Cardiac fibroblast (primary cell): ENCODE results near the gene PPM1H.
A peak's percentile ranks its signal among the peaks of the same experiment; 100 is the strongest.
"Not testable (repeated sequence)": the region's sequence is repeated elsewhere in the genome, so short reads cannot be mapped to it uniquely, and the experiment has no call there.

ENCODE experiments used
- DNase-seq, 2 donors: peaks; one replicate each; pipeline versions ENCODE4 v3.0.0 to v3.0.0-alpha.2; 2010; ENCODE audit warnings: low read depth in 2 of 2
- H3K4me3 ChIP-seq, 2 donors: replicated peaks in 1 of 2; 1 replicate in 1 of 2; 2 replicates in 1 of 2; pipeline ENCODE4 v1.5.1; 2011; ENCODE audit warnings: low read depth in 2 of 2, low read length in 2 of 2, mild to moderate bottlenecking in 2 of 2, moderate library complexity in 1 of 2
- CTCF ChIP-seq: IDR thresholded peaks from one replicate; pipeline ENCODE4 v1.5.1; 2011; ENCODE audit warnings: low read depth, mild to moderate bottlenecking, low read length, inconsistent platforms

PPM1H gene

GRCh38 chr12:62738105-62738504 lies 196.8 kb downstream of the PPM1H start:
- no peak overlapping the region for H3K4me3 ChIP-seq
- no peak for TF ChIP-seq CTCF
- peak in 1 of 2 donors; percentile 37 for DNase-seq

GRCh38 chr12:62737615-62738014 lies 197.3 kb downstream of the PPM1H start:
- no peak overlapping the region for H3K4me3 ChIP-seq
- no peak for TF ChIP-seq CTCF
- DNase-seq, result no peak

GRCh38 chr12:62737188-62737587 lies 197.8 kb downstream of the PPM1H start:
- TF ChIP-seq CTCF, result no peak
- H3K4me3 ChIP-seq, result no peak overlapping the region
- DNase-seq, result no peak

- TF ChIP-seq CTCF, result no peak
- no peak for DNase-seq
- H3K4me3 ChIP-seq, result no peak overlapping the region
These were observed 198.4 kb downstream of the PPM1H start for GRCh38 chr12:62736596-62736995.

GRCh38 chr12:62732861-62733427 lies 202.0 kb downstream of the PPM1H start:
- peak; percentile 76 to 84 for DNase-seq
- H3K4me3 ChIP-seq, result no peak overlapping the region
- no peak for TF ChIP-seq CTCF

- DNase-seq, result peak; percentile 53 to 71
- H3K4me3 ChIP-seq, result no peak overlapping the region
- TF ChIP-seq CTCF, result no peak
These were observed 203.7 kb downstream of the PPM1H start for GRCh38 chr12:62731055-62731820.

GRCh38 chr12:62730649-62731048 lies 204.3 kb downstream of the PPM1H start:
- no peak for TF ChIP-seq CTCF
- DNase-seq, result peak; percentile 71 to 76

GRCh38 chr12:62729579-62730544 lies 205.1 kb downstream of the PPM1H start:
- peak; percentile 45 to 58 for DNase-seq
- H3K4me3 ChIP-seq, result not testable (repeated sequence)

More at GRCh38 chr12:62730649-62731048, 204.3 kb downstream of the PPM1H start:
- H3K4me3 ChIP-seq, result no peak overlapping the region
